HG03571 (cell line): Measurements from ENCODE around the gene ATE1.
A peak's percentile ranks its signal among the peaks of the same experiment; 100 is the strongest.
"Not testable (repeated sequence)": the region's sequence is repeated elsewhere in the genome, so short reads cannot be mapped to it uniquely, and the experiment has no call there.

Experiments
- ATAC-seq: cut with Tn5 transposase; IDR thresholded peaks from one replicate; pipeline ENCODE4 v1.9.1; 2021; ENCODE audit not compliant: unreplicated experiment

The ATE1 gene

GRCh38 chr10:121834757-121835156, 93.1 kb downstream of the ATE1 start:
- ATAC-seq, result no peak

- ATAC-seq, result no peak
Observed at GRCh38 chr10:121833387-121833786, 94.4 kb downstream of the ATE1 start.

DNA sequence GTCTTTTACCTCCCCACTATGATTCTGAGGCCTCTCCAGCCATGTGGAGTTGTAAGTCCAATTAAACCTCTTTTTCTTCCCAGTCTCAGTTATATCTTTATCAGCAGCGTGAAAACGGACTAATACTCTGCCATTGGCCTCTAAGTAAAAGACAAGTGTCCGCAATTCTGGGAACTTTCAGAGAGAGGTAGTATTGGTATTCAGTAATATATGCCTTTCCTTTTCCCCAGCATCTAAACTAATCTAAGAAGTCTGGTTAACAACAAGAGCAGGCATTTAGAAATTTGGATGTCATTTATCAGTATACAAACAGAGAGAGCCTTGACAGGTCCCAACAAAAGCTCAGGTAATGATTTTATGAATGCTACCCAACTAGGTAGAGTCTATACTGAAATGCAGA, 95.2 kb downstream of the ATE1 start:
- no peak for ATAC-seq

DNA sequence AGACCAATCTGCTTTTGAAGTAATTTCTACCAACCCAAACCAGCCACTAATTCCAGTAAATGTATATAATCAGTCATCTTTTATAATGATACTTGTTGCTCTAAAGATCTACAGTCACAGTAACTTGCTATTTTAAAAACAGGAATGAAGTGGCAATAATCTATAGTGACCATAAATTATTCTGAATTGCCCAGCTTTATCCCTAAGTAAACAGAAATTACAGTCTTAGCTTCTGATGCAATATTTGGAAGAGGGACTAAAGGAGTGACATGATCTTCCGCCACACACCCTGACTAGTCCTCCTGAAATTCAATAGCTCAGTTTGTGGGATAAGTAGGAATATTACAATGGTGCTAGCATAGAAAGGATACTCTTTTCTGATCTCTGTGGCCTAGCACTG, 96.1 kb downstream of the ATE1 start:
- ATAC-seq, result no peak

- no peak for ATAC-seq
Observed at GRCh38 chr10:121831237-121831636, 96.6 kb downstream of the ATE1 start.

GRCh38 chr10:121830101-121830500, 97.7 kb downstream of the ATE1 start:
- no peak for ATAC-seq

DNA sequence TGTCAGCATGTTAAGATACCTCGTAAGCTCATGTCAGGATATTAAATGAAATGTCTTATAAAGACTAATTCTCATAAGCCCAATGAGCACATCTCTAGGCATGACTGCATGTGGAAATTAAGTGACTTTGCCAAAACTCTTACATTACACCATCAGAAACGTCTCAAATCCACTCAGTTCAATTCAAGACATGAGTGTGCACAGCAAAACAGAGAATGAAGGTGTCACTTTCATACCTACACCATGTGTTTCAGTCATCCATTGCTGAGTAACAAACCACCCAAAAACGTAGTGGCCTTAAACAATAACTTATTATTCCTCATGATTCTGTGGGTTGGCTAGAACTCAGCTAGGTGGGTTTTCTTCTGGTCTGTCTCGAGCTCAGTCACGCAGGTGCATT, 99.8 kb downstream of the ATE1 start:
- no peak for ATAC-seq

GRCh38 chr10:121826773-121827172, 101.1 kb downstream of the ATE1 start:
- not testable (repeated sequence) for ATAC-seq

DNA sequence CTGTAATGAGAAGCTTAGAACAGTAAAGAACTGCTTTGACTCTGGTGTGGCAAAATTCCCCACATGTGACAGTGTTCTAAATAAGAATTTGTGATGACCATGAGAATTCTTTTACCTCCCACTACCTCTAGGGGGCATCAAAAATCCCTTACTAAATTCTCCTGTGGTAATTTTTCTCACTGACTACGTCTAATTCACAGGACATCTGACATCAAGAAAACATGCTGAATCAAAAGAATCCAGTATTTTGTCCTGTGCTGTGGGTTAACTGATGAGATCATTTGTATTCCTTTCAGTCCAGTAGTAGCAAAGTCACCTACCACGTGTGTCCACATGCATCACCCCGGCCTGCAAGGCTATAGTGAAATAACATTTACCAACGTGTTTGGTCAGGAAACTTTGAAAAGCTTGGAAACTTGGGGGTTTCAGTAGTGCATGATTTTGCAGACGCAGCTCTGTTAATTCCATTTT, 103.8 kb downstream of the ATE1 start:
- ATAC-seq, result no peak

- no peak for ATAC-seq
Observed at GRCh38 chr10:121822724-121823123, 105.1 kb downstream of the ATE1 start.

- peak; percentile 64 for ATAC-seq
Observed at GRCh38 chr10:121822180-121822579, 105.7 kb downstream of the ATE1 start.

GRCh38 chr10:121819049-121819448, 108.8 kb downstream of the ATE1 start:
- ATAC-seq, result no peak

- no peak for ATAC-seq
Observed at GRCh38 chr10:121818599-121818998, 109.2 kb downstream of the ATE1 start.

GRCh38 chr10:121816197-121816596, 111.6 kb downstream of the ATE1 start:
- no peak for ATAC-seq

DNA sequence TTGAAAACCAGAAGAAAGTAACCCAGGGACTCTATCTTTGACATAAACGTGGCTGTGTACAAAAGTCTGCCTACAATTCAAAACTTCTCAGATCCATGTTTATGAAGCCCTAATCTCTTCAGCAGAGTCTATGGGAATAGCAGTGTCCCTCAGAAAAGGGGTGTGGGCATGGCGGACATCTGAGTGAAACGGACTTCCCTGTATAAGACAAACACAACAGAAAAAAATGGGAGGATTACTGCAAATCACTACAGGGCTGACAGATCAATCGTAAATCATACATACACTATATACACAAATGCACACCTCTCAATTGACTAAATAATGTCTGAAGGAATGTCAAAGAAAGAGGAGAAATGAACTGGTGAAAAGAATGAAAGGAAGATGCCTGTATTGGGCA, 114.0 kb downstream of the ATE1 start:
- no peak for ATAC-seq

- ATAC-seq, result no peak
Observed at GRCh38 chr10:121813211-121813815, 114.5 kb downstream of the ATE1 start.

DNA sequence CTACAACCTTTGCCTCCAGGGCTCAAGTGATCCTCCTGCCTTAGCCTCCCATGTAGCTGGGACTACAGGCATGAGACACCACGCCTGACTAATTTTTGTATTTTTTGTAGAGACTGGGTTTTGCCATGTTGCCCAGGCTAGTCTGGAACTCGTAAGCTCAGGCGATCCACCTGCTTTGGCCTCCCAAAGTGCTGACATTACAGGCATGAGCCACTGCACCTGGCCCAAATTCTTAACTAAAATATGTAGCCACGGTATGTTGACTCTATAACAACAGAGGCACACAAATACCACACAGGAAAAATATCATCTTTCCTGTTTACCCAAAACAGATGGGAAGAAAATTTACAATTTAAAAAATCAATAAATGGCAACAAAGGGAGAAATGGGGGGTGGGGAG, 115.8 kb downstream of the ATE1 start:
- ATAC-seq, result no peak

GRCh38 chr10:121811386-121811785, 116.4 kb downstream of the ATE1 start:
- no peak for ATAC-seq

DNA sequence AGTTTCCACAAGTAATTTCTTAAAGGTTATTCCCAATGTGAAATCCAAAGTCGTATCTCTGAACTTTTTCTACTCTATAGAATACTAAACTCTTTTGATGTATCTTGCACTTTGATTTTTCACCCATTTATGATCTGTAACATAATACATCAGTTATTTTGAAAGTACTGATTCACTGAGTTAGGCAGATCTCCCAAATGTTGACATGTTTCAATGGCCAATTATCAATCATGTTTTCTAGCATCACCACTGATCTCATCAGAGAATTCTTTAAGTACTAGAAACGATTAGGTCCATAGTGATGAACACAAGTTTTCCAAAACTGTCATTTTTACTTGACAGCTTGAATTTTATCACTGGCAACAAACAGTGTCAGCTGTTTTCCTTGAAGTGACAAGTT, 119.0 kb downstream of the ATE1 start:
- no peak for ATAC-seq

DNA sequence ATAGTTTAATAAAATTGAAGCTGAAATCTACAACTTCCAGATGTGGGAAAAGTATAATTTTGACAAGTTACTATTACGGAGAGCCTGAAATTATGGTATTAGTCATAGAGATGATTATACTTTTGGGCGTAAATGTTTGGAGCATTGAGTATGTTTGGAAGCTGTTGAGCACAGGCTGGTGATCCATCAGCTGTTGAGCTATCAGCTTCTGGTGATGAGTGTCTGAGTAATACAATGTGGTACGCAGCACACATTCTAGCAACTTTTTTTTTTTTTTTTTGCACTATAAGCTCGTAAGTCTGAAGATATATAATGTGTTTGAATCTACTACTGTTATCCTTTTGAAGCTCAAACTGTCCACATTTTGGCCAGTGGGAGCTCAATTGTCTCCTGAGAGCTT, 123.4 kb downstream of the ATE1 start:
- ATAC-seq, result no peak

- ATAC-seq, result no peak
Observed at GRCh38 chr10:121803611-121804010, 124.2 kb downstream of the ATE1 start.

- no peak for ATAC-seq
Observed at GRCh38 chr10:121800831-121801230, 127.0 kb downstream of the ATE1 start.

DNA sequence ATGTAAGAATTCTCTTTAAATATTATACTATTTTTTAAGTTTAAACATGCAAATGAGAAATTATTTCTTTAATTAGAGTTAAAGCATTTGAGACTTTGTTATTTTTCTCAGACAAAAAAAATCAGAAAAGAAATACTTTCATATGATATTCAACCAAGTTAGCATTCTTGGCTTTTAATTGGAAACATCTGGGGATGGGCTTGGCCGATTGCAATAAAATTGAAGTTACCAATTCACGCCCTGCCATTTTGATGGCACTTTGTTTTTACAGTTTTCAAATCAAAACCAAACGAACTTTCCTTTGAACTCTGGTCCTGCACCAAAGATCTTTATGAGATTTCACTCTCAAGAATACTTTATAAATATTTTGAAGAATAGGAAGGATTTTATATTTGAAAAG, 127.7 kb downstream of the ATE1 start:
- ATAC-seq, result no peak
